GM12891 (cell line): ENCODE measurements around the gene EPB41L3.

Experiments
- DNase-seq: peaks from one replicate; pipeline ENCODE4 v3.0.0; 2011; ENCODE audit warnings: low spot score; ENCODE audit not compliant: insufficient read length
- FAIRE-seq: peaks from 2 replicates; lab custom pipeline; 2011; peaks lifted over from hg19 to GRCh38; lab: Jason Lieb, UNC
- PAX5 ChIP-seq: IDR thresholded peaks from 2 replicates; pipeline ENCODE4 v1.6.1; 2011; ENCODE audit warnings: low read length, moderate library complexity, mild to moderate bottlenecking; ENCODE audit not compliant: insufficient read depth, severe bottlenecking
- POLR2A ChIP-seq: IDR thresholded peaks from 2 replicates; pipeline ENCODE4 v1.6.1; 2011; ENCODE audit warnings: low read depth, low read length, control low read depth
- POLR2AphosphoS5 ChIP-seq: IDR thresholded peaks from 2 replicates; pipeline ENCODE4 v1.6.1; 2011; ENCODE audit warnings: low read depth, low read length, control low read depth
- POU2F2 ChIP-seq: IDR thresholded peaks from 2 replicates; pipeline ENCODE4 v1.6.1; 2011; ENCODE audit warnings: low read depth, mild to moderate bottlenecking, control low read depth, low read length, moderate library complexity
- SPI1 ChIP-seq: IDR thresholded peaks from 2 replicates; pipeline ENCODE4 v1.6.1; 2011; ENCODE audit warnings: low read depth, low read length, control low read depth
- TAF1 ChIP-seq: IDR thresholded peaks from 2 replicates; pipeline ENCODE4 v1.6.1; 2011; ENCODE audit warnings: low read depth, low read length, control low read depth

Gene EPB41L3

GRCh38 chr18:5421981-5422380 is 121.8 kb downstream of the EPB41L3 start:
- FAIRE-seq (no peak), DNase-seq (no peak)
- TF ChIP-seq TAF1, result no peak
- TF ChIP-seq PAX5, result no peak
- no peak for TF ChIP-seq POLR2AphosphoS5
- no peak for TF ChIP-seq POLR2A
- TF ChIP-seq SPI1, result no peak
- TF ChIP-seq POU2F2, result no peak

DNA sequence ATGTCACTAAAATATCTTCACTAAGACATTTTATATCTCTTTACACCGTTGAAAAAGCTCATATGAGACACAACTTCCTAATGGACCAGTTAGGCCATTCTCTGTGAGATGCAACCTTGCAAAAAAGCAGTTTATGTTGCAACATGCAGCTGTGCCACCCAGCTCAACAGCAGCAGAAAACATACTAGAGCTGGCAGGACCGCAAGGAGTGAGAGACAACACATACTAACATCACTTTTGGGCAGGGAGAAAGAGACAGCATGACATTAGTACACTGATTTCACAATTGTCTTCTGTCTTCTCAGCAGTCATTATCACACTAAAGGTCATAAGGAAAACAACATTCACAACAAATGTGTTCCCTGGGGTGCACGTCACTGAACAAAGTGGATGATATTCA is 122.9 kb downstream of the EPB41L3 start:
- no peak for TF ChIP-seq PAX5
- TF ChIP-seq TAF1, result no peak
- no peak for TF ChIP-seq SPI1
- no peak for TF ChIP-seq POU2F2
- TF ChIP-seq POLR2AphosphoS5, result no peak
- TF ChIP-seq POLR2A, result no peak
- FAIRE-seq (no peak), DNase-seq (no peak)

DNA sequence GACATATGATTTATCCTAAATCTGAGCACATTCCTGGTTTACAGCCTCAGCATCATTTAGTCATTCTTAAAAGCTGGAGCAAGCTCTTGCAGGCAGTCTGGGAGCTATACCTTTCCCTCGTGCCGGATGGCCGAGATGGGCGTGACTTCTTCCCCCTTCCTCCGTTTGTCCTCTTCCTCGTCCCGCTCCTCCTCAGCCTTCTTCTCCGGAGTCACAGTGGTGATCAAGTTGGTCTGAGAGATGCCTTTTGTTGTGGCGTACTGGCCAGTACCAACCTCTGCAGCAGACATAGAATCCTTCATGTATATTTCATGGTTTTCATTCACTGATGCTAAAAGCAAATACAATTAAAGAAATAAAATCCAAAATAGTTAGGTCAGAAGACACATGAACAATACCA is 124.2 kb downstream of the EPB41L3 start:
- FAIRE-seq (no peak), DNase-seq (no peak)
- TF ChIP-seq SPI1 (no peak), PAX5 (no peak), POLR2A (no peak), TAF1 (no peak), POLR2AphosphoS5 (no peak)

- no peak for FAIRE-seq
- TF ChIP-seq POU2F2 (no peak), SPI1 (no peak), PAX5 (no peak), TAF1 (no peak), POLR2AphosphoS5 (no peak), POLR2A (no peak)
- no peak for DNase-seq
Measured at GRCh38 chr18:5419030-5419429, 124.8 kb downstream of the EPB41L3 start.

- TF ChIP-seq POLR2AphosphoS5 (no peak), POU2F2 (no peak), POLR2A (no peak), PAX5 (no peak), SPI1 (no peak), TAF1 (no peak)
- FAIRE-seq (no peak), DNase-seq (no peak)
Measured at GRCh38 chr18:5417342-5417741, 126.5 kb downstream of the EPB41L3 start.

GRCh38 chr18:5416112-5416511 is 127.7 kb downstream of the EPB41L3 start:
- DNase-seq, result no peak
- no peak for TF ChIP-seq POLR2A
- TF ChIP-seq POLR2AphosphoS5, result no peak
- no peak for TF ChIP-seq POU2F2
- TF ChIP-seq SPI1, result no peak
- TF ChIP-seq PAX5, result no peak
- no peak for TF ChIP-seq TAF1
- FAIRE-seq, result no peak

GRCh38 chr18:5415665-5416064 is 128.1 kb downstream of the EPB41L3 start:
- no peak for FAIRE-seq
- no peak for DNase-seq
- TF ChIP-seq SPI1 (no peak), TAF1 (no peak), PAX5 (no peak), POU2F2 (no peak), POLR2AphosphoS5 (no peak), POLR2A (no peak)

DNA sequence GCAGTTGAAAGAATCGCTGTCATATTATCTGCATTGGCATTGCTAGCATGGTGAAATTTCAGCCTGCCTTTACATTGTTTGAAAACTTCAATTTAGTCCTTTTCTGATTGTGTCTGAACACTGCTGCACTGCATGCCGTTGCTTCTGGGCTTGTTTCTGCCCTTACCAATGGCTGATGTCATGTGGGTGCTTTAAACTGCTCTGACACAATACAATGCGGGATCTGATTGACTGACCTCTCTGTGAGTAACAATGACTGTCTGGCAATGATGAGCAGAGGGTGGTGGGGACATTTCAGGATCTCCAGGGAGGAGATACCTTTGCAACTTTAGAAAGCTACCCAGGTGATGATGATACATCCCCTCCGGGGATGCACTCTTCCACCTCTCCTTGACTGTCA is 128.8 kb downstream of the EPB41L3 start:
- no peak for DNase-seq
- FAIRE-seq, result no peak
- TF ChIP-seq POU2F2 (no peak), POLR2A (no peak), POLR2AphosphoS5 (no peak), PAX5 (no peak), TAF1 (no peak), SPI1 (no peak)

DNA sequence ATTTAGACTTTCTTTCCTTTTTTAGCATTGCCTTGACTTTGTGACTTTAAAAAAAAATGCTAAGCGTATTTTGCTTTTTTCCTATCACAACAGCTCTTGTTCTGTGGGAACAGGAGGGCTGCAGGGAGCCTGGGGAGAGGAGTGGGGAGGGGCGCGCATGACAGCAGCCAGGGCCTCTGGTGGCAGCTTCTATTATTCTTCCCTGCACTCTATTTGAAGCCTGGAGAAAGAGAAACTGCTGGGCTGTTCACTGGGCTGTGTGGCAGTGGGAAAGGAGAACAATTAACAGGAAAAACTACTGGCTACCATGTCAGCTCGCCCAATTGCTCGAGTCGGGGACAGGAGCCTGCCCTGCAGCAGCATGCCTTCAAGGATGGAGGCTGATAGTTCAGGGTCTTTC is 129.3 kb downstream of the EPB41L3 start:
- TF ChIP-seq POLR2AphosphoS5 (no peak), POLR2A (no peak), PAX5 (no peak), TAF1 (no peak), POU2F2 (no peak)
- no peak for FAIRE-seq
- DNase-seq, result no peak

GRCh38 chr18:5413447-5413846 is 130.3 kb downstream of the EPB41L3 start:
- TF ChIP-seq PAX5 (no peak), POLR2A (no peak), POU2F2 (no peak), SPI1 (no peak), POLR2AphosphoS5 (no peak), TAF1 (no peak)
- no peak for DNase-seq
- no peak for FAIRE-seq
